Lung (tissue), 12 donors: ENCODE measurements around the gene IRF2BP1. TPM values are rescaled to one million over a fixed set of nuclear protein-coding genes. Genes with fewer than 3 reads are reported as not detected.
A peak's percentile ranks its signal among the peaks of the same experiment; 100 is the strongest.

Source experiments
- ATAC-seq: fragments of 200-7000 bp; cut with Tn5 transposase; one replicate; pipeline ENCODE4 v1.9.1; 2020; ENCODE audit warnings: moderate number of reproducible peaks; ENCODE audit not compliant: insufficient read depth, low FRiP score
- DNase-seq, 3 donors: peaks; one replicate each; pipeline ENCODE4 v3.0.0-alpha.2; 2013 to 2017
- H3K27ac ChIP-seq, 2 donors: one replicate each; pipeline ENCODE4 v1.5.1; 2013; ENCODE audit warnings: mild to moderate bottlenecking in 2 of 2, moderate library complexity in 2 of 2, control low read depth in 1 of 2, inconsistent platforms in 1 of 2, low read depth in 1 of 2, low read length in 1 of 2
- H3K27me3 ChIP-seq, 3 donors: one replicate each; pipeline ENCODE4 v1.5.1; 2013; ENCODE audit warnings: low read length in 2 of 3; ENCODE audit not compliant: control insufficient read depth in 3 of 3, insufficient read depth in 3 of 3
- H3K36me3 ChIP-seq, 4 donors: one replicate each; pipeline ENCODE4 v1.5.1; 2013; ENCODE audit warnings: low read length in 4 of 4, mild to moderate bottlenecking in 1 of 4, moderate library complexity in 1 of 4; ENCODE audit not compliant: control insufficient read depth in 4 of 4, insufficient read depth in 4 of 4
- H3K4me1 ChIP-seq, 5 donors: one replicate each; pipeline ENCODE4 v1.5.1; 2013; ENCODE audit warnings: low read length in 5 of 5, mild to moderate bottlenecking in 2 of 5, moderate library complexity in 1 of 5; ENCODE audit not compliant: control insufficient read depth in 5 of 5, insufficient read depth in 5 of 5
- H3K4me3 ChIP-seq: one replicate; pipeline ENCODE4 v1.5.1; 2013; ENCODE audit warnings: mild to moderate bottlenecking, control low read depth, moderate library complexity
- H3K9ac ChIP-seq, 2 donors: one replicate each; pipeline ENCODE4 v1.5.1; 2013; ENCODE audit warnings: low read length in 2 of 2, control low read depth in 1 of 2; ENCODE audit not compliant: insufficient read depth in 1 of 2
- H3K9me3 ChIP-seq, 4 donors: one replicate each; pipeline ENCODE4 v1.5.1; 2013; ENCODE audit warnings: low read length in 3 of 4, mild to moderate bottlenecking in 1 of 4, moderate library complexity in 1 of 4; ENCODE audit not compliant: control insufficient read depth in 4 of 4, insufficient read depth in 3 of 4
- CTCF ChIP-seq: IDR thresholded peaks from 2 replicates; pipeline ENCODE4 v1.5.1; 2012; ENCODE audit warnings: mild to moderate bottlenecking; ENCODE audit errors: control extremely low read depth, extremely low read depth
- WGBS, 2 donors: extraction: QIAGEN DNeasy Blood & Tissue Kit; methylation state at CpG; one replicate each; pipeline ENCODE4 v1.1.7; 2013; 5-methylcytosine and 5-hydroxymethylcytosine counted together
- polyA plus RNA-seq, 2 donors: library from polyadenylated mRNA; stranded (reverse); fragments of 200-250 nt; gene quantifications; one replicate each; pipeline ENCODE4 v1.2.1, GENCODE V29; 2013
- total RNA-seq, 2 donors: library from RNA; depleted of rRNA in 1 of 2; stranded (reverse); fragments of >200 nt in 1 of 2; gene quantifications; one replicate each; pipeline ENCODE4 v1.2.1, GENCODE V29; 2014 to 2021
- donor health status: control.
- donor health status: control.
- donor health status: Bipolar disorder and iron deficiency.
- donor health status: healthy.
- donor health status: DM: yes; HTN: yes; CAD: no.

Gene IRF2BP1
- total and polyA plus RNA-seq, 4 donors = 10.9 to 24.3 (median 19.2) TPM

- Histone ChIP-seq H3K4me3 (peak overlapping the region; percentile 82), H3K27me3 (peaks cover 0 to 26% (median 24%) of the 10 kb centered on the region in 3 donors), H3K36me3 (peaks cover 0 to 13% (median 9%) of the 10 kb centered on the region in 4 donors), H3K27ac (peak overlapping the region; percentile 89 to 93), H3K9ac (peak overlapping the region; percentile 59 to 74), H3K4me1 (peaks cover 0 to 6% (median 2%) of the 10 kb centered on the region in 5 donors), H3K9me3 (no peaks in the 10 kb centered on the region)
- WGBS, 2 donors = 0% methylated on average over 11 of the region's 11 CpGs
- TF ChIP-seq CTCF = no peak
- DNase-seq = no peak
- ATAC-seq = no peak
Observed at GRCh38 chr19:45862271-45862563, 23.7 kb downstream of the IRF2BP1 start.

- ATAC-seq (no peak), DNase-seq (no peak)
- peaks cover 0 to 6% (median 2%) of the 10 kb centered on the region in 5 donors for H3K4me1 ChIP-seq
- TF ChIP-seq CTCF = no peak
- no peak overlapping the region for H3K27ac ChIP-seq
- no peaks in the 10 kb centered on the region for H3K9me3 ChIP-seq
- 91 to 92% methylated on average over 15 of the region's 15 CpGs for WGBS, 2 donors
- H3K4me3 ChIP-seq = no peak overlapping the region
- peaks cover 0 to 13% (median 11%) of the 10 kb centered on the region in 4 donors for H3K36me3 ChIP-seq
- H3K9ac ChIP-seq = no peak overlapping the region
- H3K27me3 ChIP-seq = peaks cover 0 to 20% (median 20%) of the 10 kb centered on the region in 3 donors
Observed at GRCh38 chr19:45860359-45861259, 25.3 kb downstream of the IRF2BP1 start.

DNA sequence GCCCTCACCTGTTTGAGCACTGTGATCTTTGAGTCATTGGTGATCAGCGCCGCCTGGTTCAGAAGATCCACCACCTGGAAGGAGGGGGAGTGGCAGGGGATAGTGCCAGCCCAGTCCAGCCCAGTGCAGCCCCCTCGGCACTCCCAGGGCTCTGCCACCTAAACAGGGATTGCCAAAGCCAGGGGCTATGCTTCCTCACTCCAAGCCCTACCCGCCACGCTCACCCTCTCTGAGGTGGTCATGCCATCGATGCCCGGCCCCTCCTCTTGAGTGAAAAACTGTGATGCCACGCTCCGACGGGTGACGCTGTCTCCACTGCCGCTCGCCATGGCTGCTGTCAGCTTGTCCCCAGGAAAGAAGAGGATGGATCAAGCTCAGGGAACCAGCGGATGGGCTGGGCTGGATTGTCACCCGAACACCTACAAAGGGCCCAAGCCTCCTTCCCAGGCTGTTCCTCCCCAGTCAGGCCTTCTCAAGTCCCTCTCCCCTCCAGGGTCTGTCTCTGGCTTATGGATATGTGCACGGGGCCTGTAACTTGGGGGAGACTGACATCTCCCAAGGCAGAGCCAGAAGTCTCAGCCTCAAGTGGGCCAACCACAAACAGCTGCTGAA lies 31.7 kb downstream of the IRF2BP1 start:
- Histone ChIP-seq H3K4me1 (peaks cover 0 to 1% (median 0%) of the 10 kb centered on the region in 5 donors), H3K9me3 (no peaks in the 10 kb centered on the region), H3K4me3 (no peak overlapping the region), H3K9ac (no peak overlapping the region), H3K36me3 (peaks cover 13 to 42% (median 24%) of the 10 kb centered on the region in 4 donors), H3K27me3 (no peaks in the 10 kb centered on the region), H3K27ac (no peak overlapping the region)
- no peak for TF ChIP-seq CTCF
- 96 to 98% methylated on average over 16 of the region's 16 CpGs for WGBS, 2 donors
- no peak for ATAC-seq
- DNase-seq = no peak
